ENCODE measurements around the gene IFIT1.
"Not testable (repeated sequence)": the region's sequence is repeated elsewhere in the genome, so short reads cannot be mapped to it uniquely, and the experiment has no call there.

Gene IFIT1

GRCh38 chr10:89399956-89400355 lies 7.5 kb downstream of the IFIT1 start:
- Histone ChIP-seq H3K4me3 (ENCODE audit: low read depth, low read length) (no peak overlapping the region), H2AFZ (ENCODE audit: low read length, unreplicated experiment) (no peak overlapping the region), H3K27ac (ENCODE audit: low read depth, low read length) (no peak overlapping the region)

GRCh38 chr10:89403043-89403442 lies 10.6 kb downstream of the IFIT1 start:
- Histone ChIP-seq H3K27me3 (ENCODE audit: insufficient read depth, low read length) (no peaks in the 10 kb centered on the region), H2AFZ (ENCODE audit: low read length, unreplicated experiment) (no peak overlapping the region), H3K36me3 (ENCODE audit: insufficient read depth, low read length) (peaks cover 75% of the 10 kb centered on the region), H3K27ac (ENCODE audit: low read depth, low read length) (no peak overlapping the region), H3K4me1 (ENCODE audit: control insufficient read depth, insufficient read depth, low read length, unreplicated experiment) (peaks cover 19% of the 10 kb centered on the region), H3K4me3 (ENCODE audit: low read depth, low read length) (no peak overlapping the region), H3K79me2 (ENCODE audit: control insufficient read depth, insufficient read depth, low read length, unreplicated experiment) (peaks cover 56% of the 10 kb centered on the region)

More at GRCh38 chr10:89399956-89400355, 7.5 kb downstream of the IFIT1 start:
- Histone ChIP-seq H3K27me3 (ENCODE audit: insufficient read depth, low read length) (no peaks in the 10 kb centered on the region), H3K79me2 (ENCODE audit: control insufficient read depth, insufficient read depth, low read length, unreplicated experiment) (peaks cover 87% of the 10 kb centered on the region), H3K36me3 (ENCODE audit: insufficient read depth, low read length) (peaks cover 90% of the 10 kb centered on the region), H3K4me1 (ENCODE audit: control insufficient read depth, insufficient read depth, low read length, unreplicated experiment) (peaks cover 37% of the 10 kb centered on the region)

GRCh38 chr10:89404104-89405047 lies 12.0 kb downstream of the IFIT1 start:
- no peaks in the 10 kb centered on the region for H3K27me3 ChIP-seq (ENCODE audit: insufficient read depth, low read length)

GRCh38 chr10:89406178-89406577 lies 13.8 kb downstream of the IFIT1 start:
- not testable (repeated sequence) for H2AFZ ChIP-seq (ENCODE audit: low read length, unreplicated experiment); H3K27ac ChIP-seq (ENCODE audit: low read depth, low read length); H3K4me3 ChIP-seq (ENCODE audit: low read depth, low read length); H3K27me3 ChIP-seq (ENCODE audit: insufficient read depth, low read length); H3K4me1 ChIP-seq (ENCODE audit: control insufficient read depth, insufficient read depth, low read length, unreplicated experiment)
- H3K79me2 ChIP-seq (ENCODE audit: control insufficient read depth, insufficient read depth, low read length, unreplicated experiment) = peaks cover 25% of the 10 kb centered on the region
- H3K36me3 ChIP-seq (ENCODE audit: insufficient read depth, low read length) = peaks cover 52% of the 10 kb centered on the region

More at GRCh38 chr10:89404104-89405047, 12.0 kb downstream of the IFIT1 start:
- Histone ChIP-seq H3K27ac (ENCODE audit: low read depth, low read length) (no peak overlapping the region), H3K36me3 (ENCODE audit: insufficient read depth, low read length) (peaks cover 62% of the 10 kb centered on the region), H3K4me3 (ENCODE audit: low read depth, low read length) (no peak overlapping the region), H3K79me2 (ENCODE audit: control insufficient read depth, insufficient read depth, low read length, unreplicated experiment) (peaks cover 43% of the 10 kb centered on the region), H2AFZ (ENCODE audit: low read length, unreplicated experiment) (no peak overlapping the region), H3K4me1 (ENCODE audit: control insufficient read depth, insufficient read depth, low read length, unreplicated experiment) (peaks cover 5% of the 10 kb centered on the region)

DNA sequence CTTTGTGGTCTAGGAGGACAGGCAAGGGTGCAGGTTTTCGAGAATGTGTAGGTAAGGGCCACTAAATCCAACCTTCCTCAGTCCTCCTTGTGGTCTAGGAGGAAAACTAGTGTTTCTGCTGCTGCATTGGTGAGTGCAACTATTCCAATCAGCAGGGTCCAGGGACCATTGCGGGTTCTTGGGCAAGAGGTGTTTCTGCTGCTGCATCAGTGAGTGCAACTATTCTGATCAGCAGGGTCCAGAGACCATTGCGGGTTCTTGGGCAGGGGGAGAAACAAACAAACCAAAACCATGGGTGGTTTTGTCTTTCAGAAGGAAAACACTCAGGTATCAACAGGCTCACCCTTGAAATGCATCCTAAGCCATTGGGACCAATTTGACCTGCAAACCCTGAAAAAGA lies 15.4 kb downstream of the IFIT1 start:
- H3K27ac ChIP-seq (ENCODE audit: low read depth, low read length); H3K4me3 ChIP-seq (ENCODE audit: low read depth, low read length); H3K27me3 ChIP-seq (ENCODE audit: insufficient read depth, low read length); H3K4me1 ChIP-seq (ENCODE audit: control insufficient read depth, insufficient read depth, low read length, unreplicated experiment); H2AFZ ChIP-seq (ENCODE audit: low read length, unreplicated experiment): not testable (repeated sequence)
- Histone ChIP-seq H3K36me3 (ENCODE audit: insufficient read depth, low read length) (peaks cover 41% of the 10 kb centered on the region), H3K79me2 (ENCODE audit: control insufficient read depth, insufficient read depth, low read length, unreplicated experiment) (peaks cover 12% of the 10 kb centered on the region)

- Histone ChIP-seq H3K36me3 (ENCODE audit: insufficient read depth, low read length) (peaks cover 27% of the 10 kb centered on the region), H3K79me2 (ENCODE audit: control insufficient read depth, insufficient read depth, low read length, unreplicated experiment) (peaks cover 17% of the 10 kb centered on the region)
- not testable (repeated sequence) for H3K4me1 ChIP-seq (ENCODE audit: control insufficient read depth, insufficient read depth, low read length, unreplicated experiment); H2AFZ ChIP-seq (ENCODE audit: low read length, unreplicated experiment); H3K27ac ChIP-seq (ENCODE audit: low read depth, low read length); H3K27me3 ChIP-seq (ENCODE audit: insufficient read depth, low read length); H3K4me3 ChIP-seq (ENCODE audit: low read depth, low read length)
Measured at GRCh38 chr10:89409282-89409681, 16.9 kb downstream of the IFIT1 start.

DNA sequence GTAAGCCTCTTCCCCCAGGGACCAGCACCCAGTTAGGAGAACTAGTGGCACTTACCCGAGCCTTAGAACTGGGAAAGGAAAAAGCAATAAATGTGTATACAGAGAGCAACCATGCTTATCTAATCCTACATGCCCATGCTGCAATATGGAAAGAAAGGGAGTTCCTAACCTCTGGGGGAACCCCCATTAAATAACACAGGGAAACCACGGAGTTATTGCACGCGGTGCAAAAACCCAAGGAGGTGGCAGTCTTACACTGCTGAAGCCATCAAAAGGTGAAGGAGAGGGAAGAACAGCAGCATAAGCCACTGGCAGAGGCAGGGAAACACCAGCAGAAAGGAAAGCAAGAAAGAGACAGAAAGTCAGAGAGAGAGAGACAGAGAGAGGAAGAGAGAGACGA lies 18.1 kb downstream of the IFIT1 start:
- peaks cover 15% of the 10 kb centered on the region for H3K36me3 ChIP-seq (ENCODE audit: insufficient read depth, low read length)
- peaks cover 29% of the 10 kb centered on the region for H3K79me2 ChIP-seq (ENCODE audit: control insufficient read depth, insufficient read depth, low read length, unreplicated experiment)
- not testable (repeated sequence) for H3K4me1 ChIP-seq (ENCODE audit: control insufficient read depth, insufficient read depth, low read length, unreplicated experiment); H3K27me3 ChIP-seq (ENCODE audit: insufficient read depth, low read length); H3K27ac ChIP-seq (ENCODE audit: low read depth, low read length); H2AFZ ChIP-seq (ENCODE audit: low read length, unreplicated experiment); H3K4me3 ChIP-seq (ENCODE audit: low read depth, low read length)

DNA sequence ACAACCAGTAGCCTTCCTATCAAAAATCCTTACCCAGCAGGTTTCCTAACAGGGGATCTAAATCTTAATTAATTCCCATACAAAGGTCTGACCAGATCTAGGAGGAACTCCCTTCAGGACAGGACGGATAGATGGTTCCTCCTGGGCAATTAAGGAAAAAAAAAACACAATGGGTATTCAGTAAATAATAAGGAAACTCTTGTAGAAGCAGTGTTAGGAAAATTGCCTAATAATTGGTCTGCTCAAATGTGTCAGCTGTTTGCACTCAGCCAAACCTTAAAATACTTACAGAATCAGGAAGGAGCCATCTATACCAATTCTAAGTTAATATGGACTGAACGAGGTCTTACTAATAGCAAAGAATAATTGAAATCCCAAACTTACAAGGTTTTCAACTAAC lies 18.7 kb downstream of the IFIT1 start:
- H3K79me2 ChIP-seq (ENCODE audit: control insufficient read depth, insufficient read depth, low read length, unreplicated experiment) = peaks cover 35% of the 10 kb centered on the region
- H3K4me1 ChIP-seq (ENCODE audit: control insufficient read depth, insufficient read depth, low read length, unreplicated experiment); H3K27ac ChIP-seq (ENCODE audit: low read depth, low read length); H3K4me3 ChIP-seq (ENCODE audit: low read depth, low read length); H3K36me3 ChIP-seq (ENCODE audit: insufficient read depth, low read length); H2AFZ ChIP-seq (ENCODE audit: low read length, unreplicated experiment); H3K27me3 ChIP-seq (ENCODE audit: insufficient read depth, low read length): not testable (repeated sequence)

DNA sequence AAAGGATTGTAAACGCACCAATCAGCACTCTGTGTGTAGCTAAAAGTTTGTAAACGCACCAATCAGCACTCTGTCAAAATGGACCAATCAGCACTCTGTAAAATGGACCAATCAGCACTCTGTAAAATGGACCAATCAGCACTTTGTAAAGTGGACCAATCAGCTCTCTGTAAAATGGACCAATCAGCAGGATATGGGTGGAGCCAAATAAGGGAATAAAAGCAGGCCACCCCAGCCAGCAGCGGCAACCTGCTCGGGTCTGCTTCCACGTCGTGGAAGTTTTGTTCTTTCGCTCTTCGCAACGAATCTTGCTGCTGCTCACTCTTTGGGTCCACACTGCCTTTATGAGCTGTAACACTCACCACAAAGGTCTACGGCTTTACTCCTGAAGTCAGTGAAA lies 19.9 kb downstream of the IFIT1 start:
- not testable (repeated sequence) for H3K4me3 ChIP-seq (ENCODE audit: low read depth, low read length); H3K36me3 ChIP-seq (ENCODE audit: insufficient read depth, low read length); H2AFZ ChIP-seq (ENCODE audit: low read length, unreplicated experiment); H3K27me3 ChIP-seq (ENCODE audit: insufficient read depth, low read length); H3K27ac ChIP-seq (ENCODE audit: low read depth, low read length)
- Histone ChIP-seq H3K79me2 (ENCODE audit: control insufficient read depth, insufficient read depth, low read length, unreplicated experiment) (peaks cover 46% of the 10 kb centered on the region), H3K4me1 (ENCODE audit: control insufficient read depth, insufficient read depth, low read length, unreplicated experiment) (peaks cover 13% of the 10 kb centered on the region)

- Histone ChIP-seq H3K79me2 (ENCODE audit: control insufficient read depth, insufficient read depth, low read length, unreplicated experiment) (peaks cover 57% of the 10 kb centered on the region), H3K27me3 (ENCODE audit: insufficient read depth, low read length) (no peaks in the 10 kb centered on the region), H3K4me3 (ENCODE audit: low read depth, low read length) (peak overlapping the region; percentile 91), H3K36me3 (ENCODE audit: insufficient read depth, low read length) (peaks cover 19% of the 10 kb centered on the region), H3K4me1 (ENCODE audit: control insufficient read depth, insufficient read depth, low read length, unreplicated experiment) (peaks cover 25% of the 10 kb centered on the region), H2AFZ (ENCODE audit: low read length, unreplicated experiment) (no peak overlapping the region), H3K27ac (ENCODE audit: low read depth, low read length) (peak overlapping the region; percentile 93)
Measured at GRCh38 chr10:89413398-89413912, 21.0 kb downstream of the IFIT1 start.
